OCI-LY7 (cell line): ENCODE data around the gene CABS1. TPM values are rescaled to one million over a fixed set of nuclear protein-coding genes. Genes with fewer than 3 reads are reported as not detected.

Experiments used
- BruUV-seq: library from RNA; stranded (reverse); fragments of 400-500 nt; replicated peaks from 2 replicates; lab custom pipeline; 2021; lab: Mats Ljungman, UMichigan
- CTCF ChIA-PET: fragments of 300-600 bp; sonication (Branson Sonifier 250); formaldehyde crosslinking; loops from one replicate; lab custom pipeline; 2022; ENCODE audit warnings: antibody characterized with exemption; ENCODE audit not compliant: unreplicated experiment; lab: Charles Lee
- POLR2A ChIA-PET: fragments of 300-600 bp; sonication (Branson Sonifier 250); formaldehyde crosslinking; loops from one replicate; lab custom pipeline; 2022; ENCODE audit warnings: antibody characterized with exemption; lab: Charles Lee
- DNase-seq: peaks from one replicate; pipeline ENCODE4 v3.0.0-alpha.2; 2015; ENCODE audit warnings: low spot score
- H2AFZ ChIP-seq: fragments of 200-600 bp; sonication (generic), shearing (Covaris generic); 2 replicates; pipeline ENCODE4 v1.6.1; 2014; ENCODE audit warnings: mild to moderate bottlenecking, antibody characterized with exemption, low read length, moderate library complexity
- H3K27ac ChIP-seq: fragments of 200-600 bp; sonication (generic); 2 replicates; pipeline ENCODE4 v1.5.1; 2014; ENCODE audit warnings: mixed run types, low read depth, mild to moderate bottlenecking, moderate library complexity, low read length, inconsistent platforms; ENCODE audit not compliant: poor library complexity, severe bottlenecking
- H3K36me3 ChIP-seq: fragments of 200-600 bp; sonication (generic); 2 replicates; pipeline ENCODE4 v1.6.1; 2014; ENCODE audit warnings: mild to moderate bottlenecking, antibody characterized with exemption, low read length, moderate library complexity, mixed read lengths; ENCODE audit not compliant: insufficient read depth
- H3K4me1 ChIP-seq: fragments of 200-600 bp; sonication (generic); 2 replicates; pipeline ENCODE4 v1.5.1; 2014; ENCODE audit warnings: mild to moderate bottlenecking, low read length; ENCODE audit not compliant: insufficient read depth, poor library complexity, severe bottlenecking
- H3K4me2 ChIP-seq: fragments of 200-600 bp; sonication (generic); 2 replicates; pipeline ENCODE4 v1.6.1; 2014; ENCODE audit warnings: mild to moderate bottlenecking, low read length
- H3K4me3 ChIP-seq: fragments of 200-600 bp; sonication (generic); 2 replicates; pipeline ENCODE4 v1.5.1; 2014; ENCODE audit warnings: mild to moderate bottlenecking, low read depth, low read length; ENCODE audit not compliant: poor library complexity, severe bottlenecking
- H3K79me2 ChIP-seq: fragments of 200-600 bp; sonication (generic); 2 replicates; pipeline ENCODE4 v1.6.1; 2016; ENCODE audit warnings: low read depth, mild to moderate bottlenecking, low read length, moderate library complexity, mixed read lengths; ENCODE audit not compliant: insufficient read depth
- H3K9me2 ChIP-seq: fragments of 200-600 bp; sonication (generic); 2 replicates; pipeline ENCODE4 v1.6.1; 2016; ENCODE audit warnings: mild to moderate bottlenecking, low read length, mixed read lengths; ENCODE audit not compliant: insufficient read depth
- H3K9me3 ChIP-seq: fragments of 200-600 bp; sonication (generic); 2 replicates; pipeline ENCODE4 v1.6.1; 2014; ENCODE audit warnings: mild to moderate bottlenecking, mixed run types, low read length, mixed read lengths
- H4K20me1 ChIP-seq: fragments of 200-600 bp; sonication (generic); 2 replicates; pipeline ENCODE4 v1.6.1; 2014; ENCODE audit warnings: mild to moderate bottlenecking, antibody characterized with exemption, low read length, moderate library complexity, mixed read lengths; ENCODE audit not compliant: insufficient read depth
- EZH2phosphoT487 ChIP-seq: fragments of 200-600 bp; sonication (generic); IDR thresholded peaks from 2 replicates; pipeline ENCODE4 v1.6.1; 2018; ENCODE audit warnings: low read depth, borderline replicate concordance, mild to moderate bottlenecking, mixed run types, antibody characterized with exemption, low read length, moderate library complexity, mixed read lengths
- intact Hi-C: fragments of 100-400 bp; cut with micrococcal nuclease; formaldehyde crosslinking; loops from one replicate; pipeline ENCODE4 v1.10.0; 2022; ENCODE audit not compliant: unreplicated experiment
- total RNA-seq, 2 experiments: library from RNA; depleted of rRNA in 1 of 2; stranded (reverse); fragments of >200 nt in 1 of 2; shearing (Covaris generic) in 1 of 2; gene quantifications; 2 replicates each; pipeline ENCODE4 v1.2.3, GENCODE V29; 2014 to 2022
- TF ChIP-seq, protein P1 (sequence below): fragments of 200-600 bp; sonication (generic); conservative IDR thresholded peaks from 2 replicates; pipeline ENCODE4 v1.5.1; 2014; ENCODE audit warnings: mild to moderate bottlenecking, antibody characterized with exemption, low read length, moderate library complexity, mixed read lengths

CABS1 gene
- total RNA-seq, 2 experiments from 2014 or later = not detected

DNA sequence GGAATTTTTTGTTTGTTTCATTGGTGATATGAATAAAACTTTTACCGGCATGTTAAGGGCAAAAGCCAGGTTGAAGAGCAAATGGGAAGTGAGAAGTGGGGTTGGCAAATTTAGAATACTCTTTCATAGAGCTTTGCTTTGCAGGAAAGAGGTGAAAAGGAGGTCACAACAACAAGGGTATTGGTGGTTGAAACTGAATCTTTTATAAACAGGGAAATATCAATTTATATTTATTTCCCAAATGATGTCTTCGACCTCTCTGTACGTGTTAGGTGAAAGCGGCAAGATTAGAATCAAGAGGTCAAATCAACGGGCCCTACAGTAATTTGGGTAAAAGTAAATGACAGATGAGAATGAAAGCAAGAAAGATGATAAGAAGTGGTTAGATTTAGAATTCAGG is 29.2 kb downstream of the CABS1 start:
- Histone ChIP-seq H3K4me2 (no peak overlapping the region), H3K4me1 (no peaks in the 10 kb centered on the region), H3K79me2 (no peaks in the 10 kb centered on the region), H4K20me1 (no peaks in the 10 kb centered on the region), H3K36me3 (no peaks in the 10 kb centered on the region), H3K27ac (no peak overlapping the region), H2AFZ (no peak overlapping the region), H3K9me3 (no peaks in the 10 kb centered on the region), H3K9me2 (no peaks in the 10 kb centered on the region), H3K4me3 (no peak overlapping the region)
- intact Hi-C loops = no loop called here
- BruUV-seq = no TSS peak
- DNase-seq = no peak
- ChIA-PET CTCF (no interaction called here), POLR2A (interaction anchor here (1.3 kb wide), 1 partner anchor 50 kb away, joined by 4 read pairs; no protein-coding TSS in a partner anchor)
- TF ChIP-seq EZH2phosphoT487 = no peak
- TF ChIP-seq, protein P1, sequence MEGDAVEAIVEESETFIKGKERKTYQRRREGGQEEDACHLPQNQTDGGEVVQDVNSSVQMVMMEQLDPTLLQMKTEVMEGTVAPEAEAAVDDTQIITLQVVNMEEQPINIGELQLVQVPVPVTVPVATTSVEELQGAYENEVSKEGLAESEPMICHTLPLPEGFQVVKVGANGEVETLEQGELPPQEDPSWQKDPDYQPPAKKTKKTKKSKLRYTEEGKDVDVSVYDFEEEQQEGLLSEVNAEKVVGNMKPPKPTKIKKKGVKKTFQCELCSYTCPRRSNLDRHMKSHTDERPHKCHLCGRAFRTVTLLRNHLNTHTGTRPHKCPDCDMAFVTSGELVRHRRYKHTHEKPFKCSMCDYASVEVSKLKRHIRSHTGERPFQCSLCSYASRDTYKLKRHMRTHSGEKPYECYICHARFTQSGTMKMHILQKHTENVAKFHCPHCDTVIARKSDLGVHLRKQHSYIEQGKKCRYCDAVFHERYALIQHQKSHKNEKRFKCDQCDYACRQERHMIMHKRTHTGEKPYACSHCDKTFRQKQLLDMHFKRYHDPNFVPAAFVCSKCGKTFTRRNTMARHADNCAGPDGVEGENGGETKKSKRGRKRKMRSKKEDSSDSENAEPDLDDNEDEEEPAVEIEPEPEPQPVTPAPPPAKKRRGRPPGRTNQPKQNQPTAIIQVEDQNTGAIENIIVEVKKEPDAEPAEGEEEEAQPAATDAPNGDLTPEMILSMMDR = no peak

DNA sequence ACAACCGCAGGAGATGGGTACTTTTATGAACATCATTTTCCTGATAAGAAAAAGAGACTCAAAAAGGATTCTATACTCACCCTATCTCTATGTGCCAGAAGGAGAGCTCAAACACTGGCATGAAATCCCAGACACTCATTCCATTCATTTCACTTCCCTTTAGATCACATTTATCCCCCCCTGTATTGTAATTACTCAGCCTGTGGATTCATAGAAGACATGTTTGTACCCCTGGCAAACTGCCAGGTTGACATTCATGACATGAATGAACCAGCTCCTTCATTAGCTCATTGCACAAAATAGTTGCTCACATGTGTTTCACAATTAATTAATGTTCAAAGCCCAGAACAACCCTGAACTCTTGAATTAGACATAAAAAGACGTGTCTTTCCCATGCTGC is 30.7 kb downstream of the CABS1 start:
- POLR2A ChIA-PET = interaction anchor here (0.7 kb wide), 1 partner anchor 21 kb away, joined by 3 read pairs; no protein-coding TSS in a partner anchor
- BruUV-seq = no TSS peak
- Histone ChIP-seq H3K4me2 (no peak overlapping the region), H3K9me3 (no peaks in the 10 kb centered on the region), H3K27ac (no peak overlapping the region), H3K4me3 (no peak overlapping the region), H3K4me1 (no peaks in the 10 kb centered on the region), H3K79me2 (no peaks in the 10 kb centered on the region), H3K9me2 (no peaks in the 10 kb centered on the region), H2AFZ (no peak overlapping the region), H3K36me3 (no peaks in the 10 kb centered on the region), H4K20me1 (no peaks in the 10 kb centered on the region)
- intact Hi-C loops = no loop called here
- CTCF ChIA-PET = no interaction called here
- TF ChIP-seq, protein P1 = no peak
- TF ChIP-seq EZH2phosphoT487 = no peak
- no peak for DNase-seq

DNA sequence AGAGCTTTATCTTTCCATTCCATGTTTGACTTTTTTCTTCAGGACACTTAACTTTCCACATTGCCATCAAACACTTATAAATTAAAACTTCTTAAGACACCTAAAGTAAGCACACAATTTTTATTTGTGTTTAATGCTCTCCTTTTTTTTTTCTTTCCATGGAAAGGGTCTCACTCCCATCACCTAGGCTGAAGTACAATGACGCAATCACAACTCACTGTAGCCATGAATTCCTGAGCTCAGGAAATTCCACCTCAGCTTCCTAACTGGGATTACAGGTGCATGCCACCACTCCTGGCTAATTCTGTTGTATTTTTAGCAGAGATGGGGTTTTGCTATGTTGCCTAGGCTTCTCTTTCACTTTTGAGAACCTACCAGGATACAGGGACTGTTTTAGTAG is 33.0 kb downstream of the CABS1 start:
- ChIA-PET CTCF (no interaction called here), POLR2A (interaction anchor here (1.4 kb wide), 1 partner anchor 10 kb away, joined by 5 read pairs; no protein-coding TSS in a partner anchor)
- Histone ChIP-seq H3K36me3 (no peaks in the 10 kb centered on the region), H3K27ac (no peak overlapping the region), H3K4me1 (no peaks in the 10 kb centered on the region), H3K9me3 (no peaks in the 10 kb centered on the region), H4K20me1 (no peaks in the 10 kb centered on the region), H3K9me2 (no peaks in the 10 kb centered on the region), H3K4me2 (no peak overlapping the region), H3K79me2 (no peaks in the 10 kb centered on the region), H3K4me3 (no peak overlapping the region), H2AFZ (no peak overlapping the region)
- TF ChIP-seq EZH2phosphoT487 = no peak
- TF ChIP-seq, protein P1 = no peak
- BruUV-seq = no TSS peak
- DNase-seq = no peak
- intact Hi-C loops = no loop called here
